Esophagus muscularis mucosa (tissue), 4 donors: ENCODE results near the gene TMEM94.

Experiments used
- EP300 ChIP-seq: sonication (generic); formaldehyde crosslinking; IDR thresholded peaks from one replicate; pipeline ENCODE4 v1.6.1; 2017; ENCODE audit warnings: antibody characterized with exemption
- POLR2A ChIP-seq: fragments of 450-650 bp; IDR thresholded peaks from one replicate; pipeline ENCODE4 v1.6.1; 2017; ENCODE audit warnings: antibody characterized with exemption, moderate library complexity, mild to moderate bottlenecking, low read depth
- POLR2AphosphoS5 ChIP-seq, 2 donors: sonication (generic); formaldehyde crosslinking; IDR thresholded peaks; one replicate each; pipeline ENCODE4 v1.6.1; 2017; ENCODE audit warnings: antibody characterized with exemption in 2 of 2
- TF ChIP-seq, protein P1 (sequence below), 3 experiments: fragments of 200-600 bp in 2 of 3; fragments of 450-650 bp in 1 of 3; sonication (generic) in 2 of 3; IDR thresholded peaks; one replicate each; pipeline ENCODE4 v1.5.1; 2017 to 2019; ENCODE audit warnings: antibody characterized with exemption in 3 of 3, mild to moderate bottlenecking in 2 of 3, moderate library complexity in 1 of 3

DNA sequence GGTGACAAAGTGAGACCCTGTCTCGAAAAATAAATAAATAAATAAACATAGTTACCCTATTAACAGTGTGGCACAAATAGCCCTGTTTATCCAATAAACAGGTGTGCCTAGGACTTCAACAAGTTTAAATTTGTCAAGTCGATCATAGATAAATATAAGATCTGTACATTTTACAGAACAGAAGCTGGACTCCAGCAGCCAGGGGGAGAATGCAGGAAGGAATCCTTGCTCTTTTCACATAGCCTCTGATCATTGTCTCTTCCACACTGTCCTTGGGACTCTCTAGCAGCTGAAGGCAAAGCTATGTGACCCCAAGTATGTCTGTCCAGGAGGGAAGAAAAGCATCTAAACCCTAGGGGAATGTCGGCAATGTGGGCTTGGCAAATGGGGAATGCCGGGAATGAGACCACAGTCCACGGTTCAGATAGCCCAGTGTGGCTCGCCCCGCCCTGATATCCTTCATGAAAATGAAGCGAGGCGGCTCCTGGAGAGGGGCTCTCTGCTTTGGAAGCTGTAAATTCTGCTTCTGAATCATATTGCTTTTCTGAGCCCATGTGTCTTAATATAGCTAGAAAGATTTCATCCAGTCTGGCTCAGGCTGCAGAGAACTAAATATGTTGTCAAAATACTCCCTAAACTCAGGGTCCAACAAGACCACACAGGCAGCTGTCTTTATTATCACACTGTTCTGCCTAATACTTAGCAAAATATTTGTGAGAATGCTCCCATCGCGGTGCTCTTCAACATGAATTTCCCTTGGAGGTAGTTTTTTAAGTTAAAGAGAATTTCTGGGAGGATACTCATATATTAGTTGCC, 26.1 kb upstream of the TMEM94 start:
- TF ChIP-seq, protein P1, sequence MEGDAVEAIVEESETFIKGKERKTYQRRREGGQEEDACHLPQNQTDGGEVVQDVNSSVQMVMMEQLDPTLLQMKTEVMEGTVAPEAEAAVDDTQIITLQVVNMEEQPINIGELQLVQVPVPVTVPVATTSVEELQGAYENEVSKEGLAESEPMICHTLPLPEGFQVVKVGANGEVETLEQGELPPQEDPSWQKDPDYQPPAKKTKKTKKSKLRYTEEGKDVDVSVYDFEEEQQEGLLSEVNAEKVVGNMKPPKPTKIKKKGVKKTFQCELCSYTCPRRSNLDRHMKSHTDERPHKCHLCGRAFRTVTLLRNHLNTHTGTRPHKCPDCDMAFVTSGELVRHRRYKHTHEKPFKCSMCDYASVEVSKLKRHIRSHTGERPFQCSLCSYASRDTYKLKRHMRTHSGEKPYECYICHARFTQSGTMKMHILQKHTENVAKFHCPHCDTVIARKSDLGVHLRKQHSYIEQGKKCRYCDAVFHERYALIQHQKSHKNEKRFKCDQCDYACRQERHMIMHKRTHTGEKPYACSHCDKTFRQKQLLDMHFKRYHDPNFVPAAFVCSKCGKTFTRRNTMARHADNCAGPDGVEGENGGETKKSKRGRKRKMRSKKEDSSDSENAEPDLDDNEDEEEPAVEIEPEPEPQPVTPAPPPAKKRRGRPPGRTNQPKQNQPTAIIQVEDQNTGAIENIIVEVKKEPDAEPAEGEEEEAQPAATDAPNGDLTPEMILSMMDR (IDR thresholded peaks at IDR 0.05): peak; percentile 9 to 13 (median 13)
- TF ChIP-seq EP300 (no peak), POLR2AphosphoS5 (IDR thresholded peaks at IDR 0.05) (no peak), POLR2A (no peak)
